Naive thymus-derived CD4-positive, alpha-beta T cell (primary cell): ENCODE measurements around the gene RING1. TPM values are rescaled to one million over a fixed set of nuclear protein-coding genes. Genes with fewer than 3 reads are reported as not detected.
A peak's percentile ranks its signal among the peaks of the same experiment; 100 is the strongest.

Experiments
- ATAC-seq: fragments of 150-1000 bp; cut with Tn5 transposase; 2 replicates; pipeline ENCODE4 v1.10.0; 2021; ENCODE audit warnings: mild to moderate bottlenecking, moderate library complexity
- CTCF ChIA-PET: fragments of 350-600 bp; sonication (Branson Sonifier 250); formaldehyde crosslinking; loops from one replicate; lab custom pipeline; 2021; ENCODE audit warnings: antibody characterized with exemption; lab: Charles Lee
- POLR2A ChIA-PET: fragments of 350-600 bp; sonication (Branson Sonifier 250); formaldehyde crosslinking; loops from one replicate; lab custom pipeline; 2021; ENCODE audit warnings: antibody characterized with exemption, inconsistent platforms; lab: Charles Lee
- DNase-seq, 9 donors: peaks; one replicate each; pipeline versions ENCODE4 v3.0.0 to v3.0.0-alpha.2; 2020 to 2022; ENCODE audit warnings: mixed read lengths in 1 of 9
- H3K27ac ChIP-seq: one replicate; pipeline ENCODE4 v1.7.0; 2013; ENCODE audit warnings: mild to moderate bottlenecking, low read depth, low read length, moderate library complexity
- H3K27me3 ChIP-seq, 2 donors: one replicate each; pipeline ENCODE4 v1.7.0; 2013; ENCODE audit warnings: low read length in 2 of 2, mild to moderate bottlenecking in 2 of 2, moderate library complexity in 2 of 2; ENCODE audit not compliant: control insufficient read depth in 2 of 2, insufficient read depth in 2 of 2
- H3K36me3 ChIP-seq, 3 experiments: 1 replicate in 2 of 3; 2 replicates in 1 of 3; pipeline ENCODE4 v1.7.0; 2013; ENCODE audit warnings: low read length in 3 of 3, mild to moderate bottlenecking in 3 of 3, moderate library complexity in 1 of 3; ENCODE audit not compliant: insufficient read depth in 3 of 3, control insufficient read depth in 2 of 3
- H3K4me1 ChIP-seq, 2 donors: one replicate each; pipeline ENCODE4 v1.7.0; 2013; ENCODE audit warnings: low read length in 2 of 2, mild to moderate bottlenecking in 2 of 2, moderate library complexity in 1 of 2; ENCODE audit not compliant: control insufficient read depth in 2 of 2, insufficient read depth in 2 of 2
- H3K4me3 ChIP-seq: 2 replicates; pipeline ENCODE4 v1.7.0; 2013; ENCODE audit warnings: mild to moderate bottlenecking, low read length
- H3K9me3 ChIP-seq, 3 experiments: 1 replicate in 2 of 3; 2 replicates in 1 of 3; pipeline ENCODE4 v1.7.0; 2013; ENCODE audit warnings: low read length in 3 of 3; ENCODE audit not compliant: control insufficient read depth in 2 of 3
- H3K27ac Mint-ChIP-seq, 9 donors: one replicate each; pipeline ENCODE4 v1.8.0; 2020 to 2022; ENCODE audit warnings: mixed read lengths in 9 of 9, mild to moderate bottlenecking in 8 of 9, moderate library complexity in 5 of 9, inconsistent platforms in 2 of 9
- H3K27me3 Mint-ChIP-seq, 5 donors: one replicate each; pipeline ENCODE4 v1.8.0; 2021 to 2022; ENCODE audit warnings: mixed read lengths in 5 of 5, mild to moderate bottlenecking in 1 of 5
- H3K36me3 Mint-ChIP-seq, 5 donors: one replicate each; pipeline ENCODE4 v1.8.0; 2020 to 2022; ENCODE audit warnings: mixed read lengths in 5 of 5, mild to moderate bottlenecking in 3 of 5, inconsistent platforms in 1 of 5
- H3K4me1 Mint-ChIP-seq, 7 donors: one replicate each; pipeline ENCODE4 v1.8.0; 2020 to 2022; ENCODE audit warnings: mixed read lengths in 7 of 7, mild to moderate bottlenecking in 3 of 7, inconsistent platforms in 1 of 7
- H3K4me3 Mint-ChIP-seq, 10 donors: one replicate each; pipeline ENCODE4 v1.8.0; 2020 to 2022; ENCODE audit warnings: mild to moderate bottlenecking in 10 of 10, mixed read lengths in 10 of 10, moderate library complexity in 6 of 10, inconsistent platforms in 2 of 10
- H3K9me3 Mint-ChIP-seq, 11 donors: one replicate each; pipeline ENCODE4 v1.8.0; 2020 to 2022; ENCODE audit warnings: mixed read lengths in 11 of 11, mild to moderate bottlenecking in 4 of 11, inconsistent platforms in 1 of 11, moderate library complexity in 1 of 11
- intact Hi-C, 2 donors: fragments of 100-400 bp; cut with micrococcal nuclease; formaldehyde crosslinking; loops; one replicate each; pipeline ENCODE4 v1.15.1; 2023
- polyA plus RNA-seq, 2 donors: library from polyadenylated mRNA; unstranded; fragments of 300-500 nt; fragmentation: Illumina TruSeq; gene quantifications; one replicate each; pipeline ENCODE4 v1.2.3, GENCODE V29; 2021
- total RNA-seq, 6 experiments: library from RNA in 5 of 6; stranded (reverse) in 5 of 6; gene quantifications; 1 replicate in 5 of 6; 2 replicates in 1 of 6; pipeline ENCODE4 v1.2.3 and lab custom pipeline; 2021 to 2026

RING1 gene
- total and polyA plus RNA-seq, 7 experiments from 2014 or later, result 9.5 to 47.2 (median 41.3) TPM

DNA sequence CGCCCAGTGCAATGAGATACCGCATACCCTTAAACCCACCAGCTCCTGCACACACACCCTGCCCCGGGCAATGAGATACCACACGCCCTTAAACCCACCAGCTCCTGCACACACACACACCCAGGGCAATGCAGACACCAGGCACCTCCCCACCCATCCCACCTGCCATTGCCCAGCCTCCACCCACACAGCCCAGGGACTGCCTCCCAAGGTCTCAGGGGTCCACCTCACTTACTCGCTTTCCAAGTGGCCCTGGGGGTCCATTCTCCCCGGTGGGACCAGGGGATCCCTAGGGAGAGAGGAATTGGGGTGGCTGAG is 40.1 kb upstream of the RING1 start:
- H3K27me3 Mint-ChIP-seq, result peaks cover 0 to 4% (median 0%) of the 10 kb centered on the region in 5 donors
- intact Hi-C loops, result no loop called here
- H3K4me1 ChIP-seq, result no peaks in the 10 kb centered on the region
- no peak overlapping the region for H3K27ac ChIP-seq
- no peak for ATAC-seq
- no peak for DNase-seq
- no peak overlapping the region for H3K27ac Mint-ChIP-seq
- H3K4me3 Mint-ChIP-seq, result no peak overlapping the region
- CTCF ChIA-PET, result no interaction called here
- no peaks in the 10 kb centered on the region for H3K36me3 Mint-ChIP-seq
- no peak overlapping the region for H3K4me3 ChIP-seq
- H3K9me3 Mint-ChIP-seq, result no peaks in the 10 kb centered on the region
- H3K36me3 ChIP-seq, result no peaks in the 10 kb centered on the region
- no peaks in the 10 kb centered on the region for H3K27me3 ChIP-seq
- no peaks in the 10 kb centered on the region for H3K9me3 ChIP-seq
- POLR2A ChIA-PET, result no interaction called here
- no peaks in the 10 kb centered on the region for H3K4me1 Mint-ChIP-seq

GRCh38 chr6:33168639-33169038 is 39.7 kb upstream of the RING1 start:
- Histone ChIP-seq H3K27ac (no peak overlapping the region), H3K4me1 (no peaks in the 10 kb centered on the region), H3K36me3 (no peaks in the 10 kb centered on the region), H3K4me3 (no peak overlapping the region), H3K27me3 (no peaks in the 10 kb centered on the region), H3K9me3 (no peaks in the 10 kb centered on the region)
- ChIA-PET POLR2A (interaction anchor here (0.7 kb wide), 1 partner anchor 39 kb away, joined by 3 read pairs; no protein-coding TSS in a partner anchor), CTCF (no interaction called here)
- Mint-ChIP-seq H3K27me3 (peaks cover 0 to 4% (median 0%) of the 10 kb centered on the region in 5 donors), H3K4me3 (no peak overlapping the region), H3K36me3 (no peaks in the 10 kb centered on the region), H3K9me3 (no peaks in the 10 kb centered on the region), H3K4me1 (no peaks in the 10 kb centered on the region), H3K27ac (no peak overlapping the region)
- intact Hi-C loops, result no loop called here
- ATAC-seq (no peak), DNase-seq (no peak)

DNA sequence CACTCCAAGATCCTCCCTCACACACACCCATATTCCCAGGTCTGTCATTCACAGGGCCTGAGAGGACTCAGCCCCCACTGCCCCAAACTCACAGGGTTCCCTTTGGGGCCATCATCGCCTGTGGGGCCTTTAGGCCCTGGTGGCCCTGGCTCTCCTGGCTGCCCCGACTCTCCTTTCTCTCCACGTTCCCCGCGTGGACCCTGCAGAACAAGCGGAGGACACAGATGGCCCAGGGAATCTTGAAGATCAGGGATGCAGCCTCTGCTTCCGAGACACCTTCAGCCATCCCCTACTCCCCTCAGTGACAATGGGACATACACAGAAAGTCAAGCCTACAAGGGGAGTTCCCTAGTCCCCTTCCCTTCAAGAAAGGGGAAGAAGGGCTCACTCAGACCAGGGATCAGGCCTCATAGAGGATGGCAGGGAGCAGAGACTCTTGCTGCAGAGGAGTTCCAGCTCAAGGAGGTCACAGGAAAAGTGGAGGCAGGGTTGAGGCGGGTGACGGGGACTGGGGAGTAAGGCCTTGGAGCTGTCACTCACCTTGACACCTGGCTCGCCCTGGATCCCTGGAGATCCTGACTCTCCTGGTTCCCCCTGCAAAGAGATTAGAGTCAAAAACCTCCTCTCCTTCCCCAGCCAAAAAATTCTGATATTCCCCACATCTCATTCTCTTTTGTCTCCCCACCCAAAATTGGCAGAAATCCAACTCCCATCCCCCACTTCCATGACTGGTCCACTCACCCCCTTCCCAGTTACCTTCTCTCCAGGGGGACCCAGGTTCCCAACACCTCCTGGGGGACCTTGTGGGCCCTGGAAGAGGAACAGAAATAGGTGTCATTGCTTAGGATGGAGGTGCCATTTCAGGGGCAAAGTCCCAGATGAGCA is 38.8 kb upstream of the RING1 start:
- no peak overlapping the region for H3K4me3 ChIP-seq
- H3K9me3 Mint-ChIP-seq, result no peaks in the 10 kb centered on the region
- H3K4me1 Mint-ChIP-seq, result no peaks in the 10 kb centered on the region
- peak overlapping the region in 1 of 9 donors; percentile 9 for H3K27ac Mint-ChIP-seq
- H3K4me3 Mint-ChIP-seq, result no peak overlapping the region
- ChIA-PET POLR2A (interaction anchor here (0.7 kb wide), 2 partner anchors 14 to 38 kb away, joined by 3 read pairs; no protein-coding TSS in a partner anchor), CTCF (no interaction called here)
- no peaks in the 10 kb centered on the region for H3K9me3 ChIP-seq
- ATAC-seq (no peak), DNase-seq (no peak)
- no peaks in the 10 kb centered on the region for H3K4me1 ChIP-seq
- peaks cover 0 to under 1% (median 0%) of the 10 kb centered on the region in 5 donors for H3K27me3 Mint-ChIP-seq
- no peaks in the 10 kb centered on the region for H3K36me3 ChIP-seq
- intact Hi-C loops, result no loop called here
- no peak overlapping the region for H3K27ac ChIP-seq
- H3K27me3 ChIP-seq, result no peaks in the 10 kb centered on the region
- no peaks in the 10 kb centered on the region for H3K36me3 Mint-ChIP-seq

DNA sequence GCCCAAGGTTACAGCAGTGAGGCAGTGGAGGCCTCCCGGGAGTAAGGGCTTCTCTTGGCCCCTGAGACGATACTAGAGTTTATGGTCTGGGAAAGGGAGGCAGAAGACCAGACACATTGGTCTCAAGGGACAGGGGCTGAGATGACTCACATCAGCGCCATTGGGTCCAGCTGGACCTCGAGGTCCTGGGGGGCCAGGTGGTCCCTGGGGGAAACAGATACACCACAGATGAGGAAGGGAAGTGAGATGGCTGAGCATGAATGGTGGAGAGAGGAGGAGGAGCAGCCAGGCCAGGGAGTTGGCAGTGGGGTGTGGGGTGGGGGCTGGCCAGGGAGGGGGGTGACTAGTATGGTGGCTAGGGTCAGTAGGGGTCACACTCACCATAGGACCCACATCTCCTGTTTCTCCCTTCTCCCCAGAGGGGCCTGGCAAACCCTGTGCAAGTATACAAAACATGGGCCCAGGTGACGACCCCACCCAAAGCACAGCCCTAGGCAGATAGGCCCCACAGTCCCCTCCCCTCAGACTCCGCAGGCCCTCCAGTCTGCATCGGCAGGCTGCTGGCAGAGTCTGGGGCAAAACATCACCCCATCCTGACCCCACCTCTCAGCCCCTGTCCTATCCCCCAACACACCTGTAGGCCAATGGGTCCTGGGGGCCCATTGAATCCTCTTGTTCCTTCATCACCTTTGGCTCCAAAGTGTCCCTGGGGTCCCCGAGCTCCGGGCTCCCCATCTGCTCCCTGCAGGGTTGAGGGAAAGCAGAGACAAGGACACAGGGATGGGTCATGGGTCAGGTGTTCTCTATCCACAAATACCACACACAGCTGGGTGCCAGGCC is 37.9 kb upstream of the RING1 start:
- Mint-ChIP-seq H3K36me3 (no peaks in the 10 kb centered on the region), H3K4me3 (no peak overlapping the region), H3K27me3 (no peaks in the 10 kb centered on the region), H3K9me3 (no peaks in the 10 kb centered on the region), H3K27ac (no peak overlapping the region), H3K4me1 (no peaks in the 10 kb centered on the region)
- CTCF ChIA-PET, result interaction anchor here (1.4 kb wide), 1 partner anchor 21 kb away, joined by 3 read pairs; no protein-coding TSS in a partner anchor
- H3K9me3 ChIP-seq, result no peaks in the 10 kb centered on the region
- DNase-seq, result no peak
- no peak overlapping the region for H3K27ac ChIP-seq
- no peaks in the 10 kb centered on the region for H3K27me3 ChIP-seq
- POLR2A ChIA-PET, result no interaction called here
- intact Hi-C loops, result no loop called here
- no peak overlapping the region for H3K4me3 ChIP-seq
- no peaks in the 10 kb centered on the region for H3K4me1 ChIP-seq
- H3K36me3 ChIP-seq, result no peaks in the 10 kb centered on the region
- ATAC-seq, result no peak

GRCh38 chr6:33171016-33171879 is 37.1 kb upstream of the RING1 start:
- no peaks in the 10 kb centered on the region for H3K4me1 ChIP-seq
- CTCF ChIA-PET, result interaction anchor here (0.7 to 1.4 kb wide), 3 partner anchors 13 to 203 kb away, joined by 3 to 7 read pairs (median 3); no protein-coding TSS in a partner anchor
- H3K4me3 ChIP-seq, result no peak overlapping the region
- no peaks in the 10 kb centered on the region for H3K9me3 ChIP-seq
- intact Hi-C loops, result no loop called here
- H3K27me3 ChIP-seq, result no peaks in the 10 kb centered on the region
- Mint-ChIP-seq H3K27ac (no peak overlapping the region), H3K9me3 (no peaks in the 10 kb centered on the region), H3K36me3 (no peaks in the 10 kb centered on the region), H3K4me1 (no peaks in the 10 kb centered on the region), H3K4me3 (no peak overlapping the region), H3K27me3 (no peaks in the 10 kb centered on the region)
- no peak overlapping the region for H3K27ac ChIP-seq
- H3K36me3 ChIP-seq, result no peaks in the 10 kb centered on the region
- ATAC-seq (no peak), DNase-seq (no peak)
- POLR2A ChIA-PET, result no interaction called here
